SIG-M5 treated with dmso at 0.1 percent for 504 hours (cell line): Measurements from ENCODE around the gene PRDM8.

ENCODE experiments used
- DNase-seq: peaks from one replicate; lab custom pipeline; 2025; ENCODE audit not compliant: unreplicated experiment; lab: John Stamatoyannopoulos, UW

Gene PRDM8

GRCh38 chr4:80199947-80200346 lies 2.6 kb downstream of the PRDM8 start:
- DNase-seq, result no peak

- DNase-seq, result peak; percentile 41
Measured at GRCh38 chr4:80201252-80202151, 4.2 kb downstream of the PRDM8 start.

GRCh38 chr4:80202190-80202711 lies 4.9 kb downstream of the PRDM8 start:
- peak; percentile 50 for DNase-seq

DNA sequence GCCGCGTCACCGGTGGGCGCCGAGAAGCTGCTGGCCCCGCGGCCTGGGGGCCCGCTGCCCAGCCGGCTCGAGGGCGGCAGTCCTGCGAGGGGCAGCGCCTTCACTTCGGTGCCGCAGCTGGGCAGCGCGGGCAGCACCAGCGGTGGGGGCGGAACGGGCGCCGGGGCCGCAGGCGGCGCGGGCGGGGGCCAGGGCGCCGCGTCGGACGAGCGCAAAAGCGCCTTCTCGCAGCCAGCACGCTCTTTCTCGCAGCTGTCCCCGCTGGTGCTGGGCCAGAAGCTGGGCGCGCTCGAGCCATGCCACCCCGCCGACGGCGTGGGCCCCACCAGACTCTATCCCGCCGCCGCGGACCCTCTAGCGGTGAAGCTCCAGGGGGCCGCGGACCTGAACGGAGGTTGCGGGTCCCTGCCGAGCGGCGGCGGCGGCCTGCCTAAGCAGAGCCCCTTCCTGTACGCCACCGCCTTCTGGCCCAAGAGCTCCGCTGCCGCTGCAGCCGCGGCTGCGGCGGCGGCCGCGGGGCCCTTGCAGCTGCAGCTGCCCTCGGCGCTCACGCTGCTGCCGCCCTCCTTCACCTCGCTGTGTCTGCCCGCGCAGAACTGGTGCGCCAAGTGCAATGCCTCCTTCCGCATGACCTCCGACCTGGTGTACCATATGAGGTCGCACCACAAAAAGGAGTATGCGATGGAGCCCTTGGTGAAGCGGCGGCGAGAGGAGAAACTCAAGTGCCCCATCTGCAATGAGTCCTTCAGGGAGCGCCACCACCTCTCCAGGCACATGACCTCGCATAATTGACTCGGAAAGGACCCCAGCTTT lies 5.6 kb downstream of the PRDM8 start:
- DNase-seq, result peak; percentile 40

DNA sequence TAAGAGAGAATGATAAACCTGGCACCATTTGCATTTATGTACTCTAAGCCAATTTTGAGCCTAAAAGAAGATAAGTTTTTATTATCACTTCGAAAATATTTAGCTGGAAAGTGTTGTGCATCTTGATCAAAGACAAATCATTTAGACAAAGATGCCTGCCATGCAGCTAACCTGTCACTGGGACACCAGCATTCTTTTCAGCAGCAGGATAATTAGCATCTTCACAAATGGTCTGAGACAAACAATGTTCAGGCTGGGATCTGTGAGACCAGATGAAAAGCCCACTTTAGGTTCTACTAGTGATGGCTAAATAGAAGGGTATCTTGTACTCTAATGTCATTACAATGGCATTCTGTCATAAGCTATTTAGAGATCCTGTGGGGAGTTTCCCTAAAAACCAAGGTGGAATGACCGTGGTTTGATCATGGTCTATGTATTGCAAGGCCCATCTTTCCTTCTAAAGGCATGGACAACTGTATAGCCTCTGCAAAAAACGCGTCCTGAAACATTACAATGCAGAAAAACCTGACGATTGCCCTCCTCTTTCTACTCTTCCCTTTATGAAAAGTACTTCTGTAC lies 7.2 kb downstream of the PRDM8 start:
- DNase-seq, result no peak

- DNase-seq, result no peak
Measured at GRCh38 chr4:80206111-80206510, 8.8 kb downstream of the PRDM8 start.

DNA sequence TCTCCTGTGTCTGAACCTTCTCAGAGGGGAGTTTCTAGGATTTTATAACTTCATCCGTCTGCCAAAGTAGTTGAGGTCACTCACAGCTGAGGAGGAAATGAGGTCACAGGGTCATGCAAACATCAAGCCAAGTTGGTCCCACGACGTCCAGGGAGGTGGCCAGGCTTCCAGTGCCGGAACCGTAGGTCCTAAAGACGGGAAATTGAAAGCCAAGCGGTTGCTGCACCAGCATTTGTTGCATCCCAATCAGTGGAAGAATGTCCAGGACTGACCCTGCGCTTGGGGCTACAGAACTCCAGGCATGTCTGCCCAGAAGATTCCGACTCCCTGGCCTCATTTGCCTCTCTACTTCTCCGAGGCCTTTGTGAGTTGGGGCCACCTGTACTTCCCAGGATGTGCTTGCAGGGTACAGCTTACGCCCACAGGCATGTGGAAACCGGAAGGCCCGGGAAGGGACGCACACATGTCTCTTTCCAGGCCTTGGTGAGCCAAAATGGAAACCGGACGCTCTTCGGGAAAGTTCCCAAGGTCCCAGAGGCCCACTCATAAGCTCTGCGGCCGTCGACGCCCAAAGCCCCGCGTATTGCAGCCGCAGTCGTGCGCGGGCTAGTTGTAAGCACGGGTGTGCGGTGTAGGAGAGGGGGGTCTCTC lies 9.3 kb downstream of the PRDM8 start:
- no peak for DNase-seq

DNA sequence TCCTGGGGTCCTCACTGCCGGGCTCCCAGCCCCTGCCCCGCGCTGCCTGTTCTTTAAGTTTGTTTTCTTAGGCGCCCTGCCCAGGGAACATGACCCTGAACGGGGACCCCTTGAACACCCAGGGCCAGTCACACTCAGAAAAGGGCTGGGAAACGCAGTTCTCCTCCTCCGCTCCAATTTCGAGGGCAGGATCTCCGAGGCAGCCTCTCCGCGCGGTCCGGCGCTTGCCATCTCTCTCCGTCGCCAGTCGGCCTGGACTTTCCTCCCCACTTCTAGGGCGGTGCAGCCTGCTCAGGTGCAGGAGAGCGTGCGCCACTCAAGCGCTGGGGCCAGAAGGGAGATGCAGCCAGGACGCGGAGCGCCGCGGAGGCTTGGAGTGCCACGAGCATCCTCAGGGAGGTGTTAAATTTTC lies 9.9 kb downstream of the PRDM8 start:
- no peak for DNase-seq

GRCh38 chr4:80207664-80208063 lies 10.4 kb downstream of the PRDM8 start:
- DNase-seq, result no peak

DNA sequence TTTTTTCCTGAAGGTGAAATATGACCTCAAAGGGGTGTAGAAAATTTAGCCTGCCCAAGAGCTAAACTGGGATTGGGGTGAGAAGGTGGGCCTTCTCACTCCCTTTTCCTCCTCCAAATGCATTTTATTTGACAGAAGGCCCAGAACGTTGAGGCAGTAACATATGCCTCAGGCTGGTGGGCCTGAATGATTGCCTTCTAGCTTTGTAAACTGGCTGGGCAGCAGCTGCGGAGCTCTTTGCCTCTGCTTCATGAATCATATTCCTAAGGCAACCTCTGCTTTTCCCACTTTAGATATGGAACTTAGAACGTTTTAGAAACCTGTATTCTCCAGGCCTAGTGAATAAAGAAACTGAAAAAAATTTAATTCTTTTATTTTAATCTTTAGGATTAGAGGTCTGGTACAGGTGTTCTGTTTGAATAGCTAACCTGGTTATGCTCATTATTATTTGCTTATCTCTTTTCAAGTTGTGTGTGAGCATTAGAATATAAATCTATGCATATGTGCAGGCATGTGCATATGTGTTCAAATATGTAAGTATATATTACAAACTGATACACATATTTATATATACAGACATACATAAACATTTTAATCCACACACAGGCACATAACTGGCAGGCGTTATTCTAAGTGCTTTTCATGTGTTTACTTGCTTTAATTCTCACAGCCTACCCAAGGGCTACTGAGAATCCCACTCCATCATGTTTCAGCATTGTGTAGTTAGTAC lies 11.5 kb downstream of the PRDM8 start:
- DNase-seq, result no peak

DNA sequence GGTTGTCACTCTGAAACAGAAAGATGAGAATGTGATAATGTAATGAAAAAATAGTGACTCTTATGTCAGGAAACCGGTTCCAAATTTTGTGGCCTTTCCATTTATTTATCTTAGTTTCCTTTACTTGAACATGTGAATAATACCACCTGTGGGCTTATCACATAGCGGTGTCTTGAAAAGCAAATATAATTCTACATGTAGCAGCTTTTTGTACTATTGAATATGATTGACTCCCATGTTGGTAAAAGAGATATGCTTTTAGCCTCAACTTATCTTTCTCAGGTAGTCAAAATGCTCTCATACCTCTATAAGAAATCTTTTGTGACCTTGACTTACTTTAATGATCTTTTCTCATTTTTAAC lies 12.0 kb downstream of the PRDM8 start:
- no peak for DNase-seq

DNA sequence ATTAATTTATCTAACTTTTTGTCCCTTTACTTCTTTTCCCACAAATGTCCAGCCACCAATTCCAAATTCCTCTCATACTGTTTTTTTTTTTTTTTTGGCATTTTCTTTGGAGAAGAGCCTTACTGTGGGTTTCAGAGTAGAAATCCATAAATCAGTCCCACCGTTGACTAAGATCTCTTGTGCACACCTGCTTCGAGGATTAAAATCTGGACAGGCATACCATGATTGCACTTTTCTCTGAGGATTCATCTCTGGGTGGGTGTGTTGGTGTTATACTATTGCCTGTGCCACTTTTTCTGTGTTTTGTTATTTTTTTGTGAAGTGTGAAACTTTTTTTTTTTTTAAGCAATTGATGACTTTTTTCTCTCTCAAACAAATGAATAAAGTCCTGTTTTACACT lies 13.2 kb downstream of the PRDM8 start:
- no peak for DNase-seq

GRCh38 chr4:80213117-80213815 lies 16.0 kb downstream of the PRDM8 start:
- no peak for DNase-seq

DNA sequence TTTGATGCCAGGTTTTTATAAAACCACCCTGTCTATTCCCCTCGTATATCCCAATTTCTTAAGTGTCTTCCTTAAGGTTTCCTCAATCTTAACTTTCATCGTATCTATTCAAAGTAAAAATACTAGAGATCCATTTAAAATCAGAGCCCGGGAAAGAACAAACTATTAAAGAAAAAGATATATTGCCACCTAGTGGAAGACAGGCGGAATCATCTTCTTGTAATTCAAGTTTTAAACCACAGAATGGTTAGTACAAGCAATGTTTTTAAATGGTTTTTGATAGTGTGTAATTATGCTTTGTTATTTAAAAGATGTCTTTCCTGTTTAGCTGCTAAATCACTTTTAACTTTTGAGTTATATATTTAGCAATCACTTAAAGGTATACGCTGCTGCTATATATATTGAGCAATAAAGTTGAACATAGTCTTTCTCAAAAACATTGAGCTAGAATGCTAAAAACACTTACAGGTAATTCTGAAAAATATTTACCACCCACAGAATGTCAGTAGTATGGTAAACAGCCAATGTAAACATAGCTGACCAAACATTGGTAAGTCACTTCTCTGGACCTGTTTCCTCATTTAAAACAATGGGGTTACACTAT lies 18.2 kb downstream of the PRDM8 start:
- peak; percentile 70 for DNase-seq

DNA sequence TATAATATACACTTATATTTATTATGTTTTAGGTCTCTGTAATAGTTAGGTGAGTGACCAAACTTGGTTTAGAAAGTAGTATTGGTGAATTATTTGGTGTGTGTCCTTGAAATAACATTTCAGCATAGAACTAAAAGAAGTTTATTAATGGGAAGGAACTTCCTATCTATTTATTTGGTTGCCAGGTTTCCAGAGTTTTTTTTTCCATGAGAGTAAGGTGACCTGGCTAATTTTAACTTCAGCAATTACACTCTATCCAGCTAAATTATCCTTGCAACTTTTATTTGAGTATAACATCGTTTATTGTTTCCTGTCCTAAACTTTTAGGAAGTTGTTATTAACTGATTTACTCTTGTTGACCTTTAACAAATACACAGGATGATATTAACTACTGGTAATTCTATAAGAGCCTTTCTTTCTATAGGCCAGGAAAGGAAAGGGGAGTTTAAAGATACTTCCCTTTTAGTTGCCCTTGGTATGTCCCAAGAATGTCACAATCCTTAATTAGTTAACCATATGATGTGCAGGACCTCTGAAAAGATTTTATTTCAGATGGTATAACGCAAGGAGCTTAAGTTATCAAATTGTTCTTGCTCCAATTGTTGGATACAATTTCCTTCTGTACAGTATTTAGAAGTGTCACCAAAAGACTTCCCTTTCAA lies 18.9 kb downstream of the PRDM8 start:
- peak; percentile 39 for DNase-seq

- DNase-seq, result no peak
Measured at GRCh38 chr4:80219301-80220025, 22.2 kb downstream of the PRDM8 start.

DNA sequence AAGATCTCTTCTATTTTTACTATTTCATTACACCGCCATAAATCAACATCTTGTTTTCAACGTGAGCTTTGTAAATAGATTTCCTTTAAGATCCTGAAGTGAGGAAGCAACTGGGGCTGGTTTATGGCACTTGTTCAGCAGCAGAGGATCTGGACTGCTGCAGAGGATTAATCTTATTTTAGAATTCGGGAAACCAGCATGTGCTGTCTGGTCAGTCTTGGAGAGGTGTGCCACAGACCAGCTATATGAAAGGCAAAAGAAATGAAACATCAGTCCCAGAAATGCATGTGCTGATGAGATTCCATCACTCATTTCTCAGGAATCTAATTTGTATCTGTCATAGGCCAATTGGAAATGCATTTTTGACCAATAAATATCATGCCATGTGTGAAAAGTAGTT lies 23.4 kb downstream of the PRDM8 start:
- DNase-seq, result no peak

DNA sequence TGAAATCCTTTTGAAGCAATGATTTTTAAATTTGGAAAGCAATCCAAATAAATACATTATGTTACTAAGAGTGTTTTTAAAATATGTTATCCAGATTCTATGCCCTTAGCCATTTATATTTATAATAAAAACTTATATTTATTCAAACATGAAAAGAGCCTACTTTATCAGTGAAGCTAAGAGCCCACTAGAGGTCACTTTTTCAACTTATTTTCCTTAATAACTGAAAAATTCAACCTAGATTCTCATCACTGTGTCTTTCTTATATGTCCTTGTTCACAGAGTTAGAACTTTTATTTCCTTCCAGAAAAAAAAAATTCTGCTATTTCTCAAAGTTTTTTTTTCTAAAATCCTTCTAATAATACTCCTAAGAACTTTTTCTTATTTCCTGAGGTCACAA lies 23.9 kb downstream of the PRDM8 start:
- DNase-seq, result no peak
